Transverse colon (tissue), 4 donors: Measurements from ENCODE around the gene FBXW10B. TPM values are rescaled to one million over a fixed set of nuclear protein-coding genes. Genes with fewer than 3 reads are reported as not detected.
"Not testable (repeated sequence)": the region's sequence is repeated elsewhere in the genome, so short reads cannot be mapped to it uniquely, and the experiment has no call there.

ENCODE experiments used
- DNase-seq: peaks from one replicate; pipeline ENCODE4 v3.0.0-alpha.2; 2019
- H3K27ac ChIP-seq, 4 donors: fragments of 200-600 bp; sonication (generic); 2 replicates each; pipeline ENCODE4 v1.5.1; 2016 to 2018; ENCODE audit warnings: inconsistent platforms in 4 of 4
- H3K27me3 ChIP-seq: fragments of 200-600 bp; sonication (generic); 2 replicates; pipeline ENCODE4 v1.5.1; 2017; ENCODE audit warnings: inconsistent platforms
- H3K36me3 ChIP-seq, 4 donors: fragments of 200-600 bp; sonication (generic); 2 replicates each; pipeline ENCODE4 v1.5.1; 2017 to 2019; ENCODE audit warnings: inconsistent platforms in 4 of 4
- H3K4me1 ChIP-seq, 4 donors: fragments of 200-600 bp; sonication (generic); 2 replicates each; pipeline ENCODE4 v1.5.1; 2017 to 2020; ENCODE audit warnings: inconsistent platforms in 4 of 4
- H3K4me3 ChIP-seq, 4 donors: fragments of 200-600 bp; sonication (generic); 1 replicate in 1 of 4; 2 replicates in 3 of 4; pipeline versions ENCODE4 v1.5.1 to v1.6.1; 2017 to 2019; ENCODE audit warnings: inconsistent platforms in 4 of 4
- H3K9me3 ChIP-seq, 2 donors: fragments of 200-600 bp; sonication (generic); 2 replicates each; pipeline ENCODE4 v1.5.1; 2017 to 2019; ENCODE audit warnings: inconsistent platforms in 2 of 2
- WGBS, 2 donors: methylation state at CpG; one replicate each; pipeline ENCODE4 v1.1.5; 2018; ENCODE audit warnings: low coverage in 1 of 2; 5-methylcytosine and 5-hydroxymethylcytosine counted together
- in situ Hi-C, 4 donors: fragments of 200-750 bp; cut with MboI; loops; one replicate each; pipeline versions ENCODE4 v1.15.0 to v1.15.1; 2017; ENCODE audit warnings: low sequenced_read_pairs in 3 of 4, low pct_ligation_motif_present in 1 of 4, low pct_unique_long_range_greater_than_20kb in 1 of 4
- intact Hi-C: fragments of 100-400 bp; cut with DNase I; formaldehyde crosslinking; loops from one replicate; pipeline ENCODE4 v1.15.1; 2023; ENCODE audit warnings: low total_unique reads
- total RNA-seq, 4 donors: library from RNA; depleted of rRNA; stranded (reverse); fragments of >200 nt; gene quantifications; one replicate each; pipeline ENCODE4 v1.1.0, GENCODE V29; 2016

Gene FBXW10B
- total RNA-seq, 4 donors from 2014 or later, result 0.82 TPM; not detected in 3

DNA sequence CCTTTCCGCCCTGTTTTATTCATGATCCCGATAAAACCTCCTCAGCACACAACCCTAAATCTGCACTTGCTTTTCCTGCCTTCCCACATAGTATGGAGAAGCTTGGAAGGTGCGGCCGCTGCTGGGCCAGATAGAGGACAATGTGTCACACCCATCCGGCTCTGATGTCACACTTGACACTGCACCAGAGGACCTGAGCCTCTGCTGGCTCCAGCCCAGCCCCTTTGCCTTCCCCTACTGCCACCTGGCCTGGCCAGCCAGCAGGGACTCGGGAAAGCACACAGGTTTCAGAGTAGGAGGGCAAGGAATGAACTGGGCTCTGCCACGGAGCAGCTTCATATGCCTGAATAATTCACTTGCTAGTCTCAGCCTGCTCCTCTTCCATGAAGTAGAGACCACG is 2.6 kb upstream of the FBXW10B start:
- WGBS, 2 donors, result 90% methylated on average over 7 of the region's 8 CpGs; no CpG with 5 or more reads in 1 of the 2 donors

DNA sequence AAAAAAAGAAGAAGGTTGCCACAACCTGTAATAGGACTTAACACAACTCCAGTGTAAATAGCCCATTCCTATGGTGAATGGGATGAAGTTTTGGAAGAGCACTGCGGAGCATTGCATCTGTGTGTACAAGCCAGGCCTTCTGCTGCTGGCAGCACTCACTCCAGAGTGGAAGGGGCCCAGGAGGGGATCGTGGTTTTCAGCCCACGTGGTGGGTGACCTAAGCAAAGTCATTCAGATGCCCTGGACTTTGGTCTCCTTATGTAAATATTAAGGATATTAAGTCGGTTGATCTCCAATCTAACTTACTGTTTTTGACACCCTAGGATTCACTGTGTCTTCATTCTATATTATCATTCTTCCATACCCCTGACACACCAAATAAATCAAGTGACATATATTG is 2.7 kb downstream of the FBXW10B start:
- 39 to 47% methylated on average over 4 of the region's 4 CpGs for WGBS, 2 donors
- in situ Hi-C loops, H3K4me3 ChIP-seq, H3K9me3 ChIP-seq, H3K36me3 ChIP-seq, H3K4me1 ChIP-seq, intact Hi-C loops, DNase-seq, H3K27ac ChIP-seq, H3K27me3 ChIP-seq: not testable (repeated sequence)

More for the DNA sequence above, 2.6 kb upstream of the FBXW10B start:
- H3K4me1 ChIP-seq, H3K9me3 ChIP-seq, H3K4me3 ChIP-seq, H3K27ac ChIP-seq, in situ Hi-C loops, DNase-seq, H3K27me3 ChIP-seq, H3K36me3 ChIP-seq, intact Hi-C loops: not testable (repeated sequence)

GRCh38 chr17:15615850-15616249 is 3.7 kb downstream of the FBXW10B start:
- DNase-seq, H3K9me3 ChIP-seq, H3K27ac ChIP-seq, H3K4me1 ChIP-seq, H3K4me3 ChIP-seq, intact Hi-C loops, H3K27me3 ChIP-seq, H3K36me3 ChIP-seq, in situ Hi-C loops: not testable (repeated sequence)
- WGBS, 2 donors, result 0 to 24% methylated on average over 1 to 6 of the region's 6 CpGs

GRCh38 chr17:15613111-15613510 is 6.4 kb downstream of the FBXW10B start:
- H3K4me1 ChIP-seq, H3K9me3 ChIP-seq, H3K27me3 ChIP-seq, intact Hi-C loops, in situ Hi-C loops, H3K27ac ChIP-seq, DNase-seq, H3K4me3 ChIP-seq, H3K36me3 ChIP-seq: not testable (repeated sequence)
- 100% methylated on average over 1 of the region's 1 CpG; no CpG with 5 or more reads in 1 of the 2 donors for WGBS, 2 donors

DNA sequence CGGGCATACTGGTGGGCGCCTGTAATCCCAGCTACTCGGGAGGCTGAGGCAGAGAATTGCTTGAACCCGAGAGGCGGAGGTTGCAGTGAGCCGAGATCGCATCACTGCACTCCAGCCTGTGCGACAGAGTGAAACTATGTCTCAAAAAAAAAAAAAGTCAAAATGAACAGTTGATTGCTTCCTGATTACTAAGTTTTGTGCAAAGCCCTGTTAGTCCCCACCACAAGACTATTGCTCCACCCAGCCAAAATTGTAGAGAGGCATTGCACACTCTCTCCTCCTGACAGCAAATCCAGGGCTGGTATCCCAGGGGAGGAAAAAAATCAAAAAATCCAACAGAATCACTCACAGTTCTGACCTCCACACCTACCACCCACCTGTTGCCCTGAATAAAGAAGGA is 26.5 kb downstream of the FBXW10B start:
- WGBS, 2 donors, result 85% methylated on average over 8 of the region's 8 CpGs; no CpG with 5 or more reads in 1 of the 2 donors
- H3K27ac ChIP-seq, H3K9me3 ChIP-seq, H3K36me3 ChIP-seq, in situ Hi-C loops, H3K4me3 ChIP-seq, DNase-seq, H3K4me1 ChIP-seq, H3K27me3 ChIP-seq, intact Hi-C loops: not testable (repeated sequence)

GRCh38 chr17:15591986-15592385 is 27.5 kb downstream of the FBXW10B start:
- 62 to 76% methylated on average over 5 of the region's 5 CpGs for WGBS, 2 donors
- H3K4me1 ChIP-seq, intact Hi-C loops, H3K27me3 ChIP-seq, H3K4me3 ChIP-seq, DNase-seq, H3K9me3 ChIP-seq, H3K36me3 ChIP-seq, in situ Hi-C loops, H3K27ac ChIP-seq: not testable (repeated sequence)

GRCh38 chr17:15590844-15591243 is 28.7 kb downstream of the FBXW10B start:
- H3K36me3 ChIP-seq, H3K27ac ChIP-seq, H3K9me3 ChIP-seq, DNase-seq, intact Hi-C loops, H3K4me1 ChIP-seq, in situ Hi-C loops, H3K27me3 ChIP-seq, H3K4me3 ChIP-seq: not testable (repeated sequence)
- WGBS, 2 donors, result 100% methylated on average over 1 of the region's 1 CpG; no CpG with 5 or more reads in 1 of the 2 donors

- H3K4me1 ChIP-seq, H3K9me3 ChIP-seq, in situ Hi-C loops, DNase-seq, H3K4me3 ChIP-seq, H3K27ac ChIP-seq, H3K27me3 ChIP-seq, intact Hi-C loops, H3K36me3 ChIP-seq: not testable (repeated sequence)
- 64 to 100% methylated on average over 3 to 14 of the region's 17 CpGs for WGBS, 2 donors
These were observed 29.7 kb downstream of the FBXW10B start for GRCh38 chr17:15589544-15590536.

DNA sequence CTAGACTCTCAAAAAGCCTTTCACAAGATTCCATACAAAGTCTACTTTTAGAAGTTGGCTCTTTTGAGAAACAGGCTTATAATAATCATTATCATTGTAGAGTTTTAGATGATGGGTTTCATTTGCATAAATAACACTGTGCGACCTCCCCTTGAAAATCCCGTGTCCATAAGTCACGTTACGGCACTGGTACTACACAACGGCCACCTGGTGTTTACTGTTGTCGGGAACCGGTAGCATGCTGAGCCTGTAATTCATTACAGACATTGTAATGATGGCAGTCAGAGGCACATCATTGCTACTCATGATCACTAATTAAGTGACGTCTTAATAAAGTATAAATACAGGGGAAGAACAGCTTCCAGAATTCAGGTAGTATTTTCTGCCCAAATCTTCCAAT is 31.5 kb downstream of the FBXW10B start:
- H3K27me3 ChIP-seq, in situ Hi-C loops, H3K9me3 ChIP-seq, H3K4me3 ChIP-seq, H3K27ac ChIP-seq, H3K4me1 ChIP-seq, intact Hi-C loops, H3K36me3 ChIP-seq, DNase-seq: not testable (repeated sequence)
- 75 to 91% methylated on average over 8 of the region's 8 CpGs for whole genome bisulfite sequencing, 2 donors

- intact Hi-C loops, H3K4me3 ChIP-seq, H3K27ac ChIP-seq, H3K36me3 ChIP-seq, DNase-seq, H3K27me3 ChIP-seq, in situ Hi-C loops, H3K9me3 ChIP-seq, H3K4me1 ChIP-seq: not testable (repeated sequence)
- 73% methylated on average over 1 of the region's 5 CpGs; no CpG with 5 or more reads in 1 of the 2 donors for WGBS, 2 donors
These were observed 36.2 kb downstream of the FBXW10B start for GRCh38 chr17:15583313-15583712.

DNA sequence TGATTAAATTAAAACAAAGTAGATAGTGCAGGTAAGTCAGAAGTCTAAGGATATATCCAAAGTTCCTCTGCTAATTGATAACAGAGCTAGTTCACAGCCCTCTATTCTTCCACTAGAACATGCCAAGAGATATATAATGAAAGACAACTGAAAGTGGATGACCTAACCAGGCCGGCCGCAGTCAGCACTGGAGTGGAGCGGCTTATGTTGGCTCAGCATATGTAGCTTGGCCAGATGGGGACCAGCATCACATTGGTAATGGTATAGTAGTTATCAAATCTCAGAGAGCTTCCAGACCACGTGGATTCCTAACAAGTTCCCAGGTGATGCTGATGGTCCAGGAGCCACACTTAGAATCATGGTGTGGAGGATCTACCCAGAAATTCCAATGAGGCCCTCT is 38.0 kb downstream of the FBXW10B start:
- H3K4me1 ChIP-seq, DNase-seq, H3K9me3 ChIP-seq, H3K4me3 ChIP-seq, H3K27ac ChIP-seq, intact Hi-C loops, in situ Hi-C loops, H3K36me3 ChIP-seq, H3K27me3 ChIP-seq: not testable (repeated sequence)
- WGBS, 2 donors, result 92% methylated on average over 3 of the region's 4 CpGs; no CpG with 5 or more reads in 1 of the 2 donors
